NCI-H748 (cell line): ENCODE data around the gene CCRL2.
"Not testable (repeated sequence)": the region's sequence is repeated elsewhere in the genome, so short reads cannot be mapped to it uniquely, and the experiment has no call there.

Experiments
- DNase-seq: peaks from one replicate; lab custom pipeline; 2025; ENCODE audit not compliant: unreplicated experiment; lab: John Stamatoyannopoulos, UW

Gene CCRL2

DNA sequence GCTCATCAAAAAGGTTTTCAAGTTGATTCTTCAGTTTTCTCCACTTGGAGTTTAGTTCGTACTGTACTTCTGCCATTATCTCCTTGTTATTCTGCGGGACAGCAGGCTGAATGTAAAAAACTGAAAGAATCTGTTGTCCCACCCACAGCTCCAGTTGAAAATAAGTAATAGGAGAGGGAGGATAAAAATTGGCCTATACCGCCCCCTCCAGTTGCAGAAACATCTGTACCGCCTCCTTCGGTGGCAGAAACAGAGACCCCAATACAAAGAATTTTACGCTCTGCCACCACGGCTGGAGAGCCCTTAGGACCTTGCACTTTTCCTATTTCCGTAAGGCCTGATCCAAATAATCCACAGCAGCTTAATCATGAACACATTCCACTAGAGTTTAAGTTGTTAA, 20.3 kb downstream of the CCRL2 start:
- DNase-seq = not testable (repeated sequence)

DNA sequence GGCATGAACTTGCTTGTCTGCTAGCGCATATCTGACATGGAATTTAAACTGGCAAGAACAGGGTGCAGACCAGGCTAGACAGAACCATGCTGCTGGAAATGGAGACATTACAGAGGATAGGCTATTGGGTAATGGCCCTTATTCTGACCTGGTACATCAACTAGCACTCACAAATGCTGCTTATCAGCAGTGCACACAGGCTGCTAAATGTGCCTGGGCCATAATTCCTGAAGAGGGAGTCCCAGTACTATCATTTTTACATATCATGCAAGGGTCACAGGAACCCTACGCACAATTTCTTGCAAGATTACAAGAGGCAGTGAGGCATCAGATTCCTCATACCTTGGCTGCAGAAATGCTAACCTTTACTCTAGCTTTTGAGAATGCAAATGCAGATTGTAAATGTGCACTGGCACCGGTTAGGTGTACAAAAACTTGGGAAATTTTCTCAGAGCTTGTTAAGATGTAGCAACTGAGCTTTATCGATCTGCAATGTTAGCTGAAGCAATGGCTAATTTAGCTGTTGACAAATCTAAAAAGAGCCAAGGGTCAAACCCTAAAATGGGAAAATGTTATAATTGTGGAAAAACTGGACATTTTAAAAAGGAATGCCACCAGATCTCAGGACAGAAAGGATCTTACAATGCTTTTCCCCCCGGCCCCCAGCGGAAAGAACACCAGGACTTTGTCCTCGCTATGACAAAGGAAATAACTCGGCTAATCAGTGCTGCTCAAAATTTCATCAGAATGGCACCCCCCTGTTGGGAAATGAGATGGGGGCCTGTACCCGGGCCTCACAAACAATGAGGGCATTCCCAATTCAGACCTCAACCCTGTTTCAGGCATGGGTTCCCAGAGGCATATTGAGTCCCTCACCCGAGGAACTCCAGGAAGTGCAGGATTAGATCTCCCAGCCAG, 21.1 kb downstream of the CCRL2 start:
- no peak for DNase-seq

DNA sequence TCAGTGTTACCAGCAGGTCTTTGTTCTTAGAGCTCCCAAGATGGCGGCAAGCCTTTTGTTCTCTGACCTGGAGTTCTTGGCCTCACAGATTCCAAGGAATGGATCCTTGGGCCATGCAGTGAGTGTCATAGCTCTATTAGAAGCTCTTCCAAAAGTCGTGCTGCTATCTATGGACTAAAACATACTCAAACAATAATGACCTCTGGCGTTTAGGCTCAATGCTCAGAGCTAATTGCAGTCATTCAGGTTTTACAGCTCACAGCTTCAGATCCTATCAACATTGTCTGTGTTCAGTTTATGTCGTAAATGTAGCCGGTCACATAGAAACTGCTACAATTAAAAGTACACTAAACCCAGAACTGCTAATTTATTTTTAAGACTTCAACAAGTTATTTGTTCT, 22.2 kb downstream of the CCRL2 start:
- peak; percentile 54 for DNase-seq

DNA sequence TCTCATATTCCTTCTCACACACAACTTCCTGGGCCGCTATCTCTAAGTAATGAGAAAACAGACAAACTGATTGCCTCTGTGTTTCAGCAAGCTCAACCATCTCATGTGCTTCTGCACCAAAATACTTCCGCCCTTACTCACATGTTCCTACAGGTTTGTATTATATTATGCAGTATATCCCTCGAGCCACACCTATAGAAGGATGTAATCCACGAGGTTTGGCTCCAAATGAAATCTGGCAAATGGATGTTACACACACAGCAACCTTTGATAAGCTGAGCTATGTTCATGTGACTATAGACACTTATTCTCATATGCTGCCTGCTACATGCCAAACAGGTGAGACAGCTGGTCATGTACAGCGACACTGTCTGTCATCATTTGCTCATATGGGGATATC, 22.6 kb downstream of the CCRL2 start:
- peak; percentile 16 for DNase-seq

DNA sequence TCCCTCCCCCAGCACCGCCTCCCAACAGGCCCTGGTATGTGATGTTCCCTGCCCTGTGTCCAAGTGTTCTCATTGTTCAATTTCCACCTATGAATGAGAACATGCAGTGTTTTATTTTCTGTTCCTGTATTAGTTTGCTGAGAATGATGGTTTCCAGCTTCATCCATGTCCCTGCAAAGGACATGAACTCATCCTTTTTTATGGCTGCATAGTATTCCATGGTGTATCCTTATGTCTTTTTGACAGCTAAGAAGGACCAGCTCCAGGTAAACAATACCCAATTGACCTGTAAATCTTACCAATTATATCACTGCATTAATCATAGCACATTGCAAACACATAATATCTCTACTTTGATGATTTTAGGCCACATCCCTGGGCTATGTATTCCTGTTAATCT, 23.8 kb downstream of the CCRL2 start:
- DNase-seq = not testable (repeated sequence)

DNA sequence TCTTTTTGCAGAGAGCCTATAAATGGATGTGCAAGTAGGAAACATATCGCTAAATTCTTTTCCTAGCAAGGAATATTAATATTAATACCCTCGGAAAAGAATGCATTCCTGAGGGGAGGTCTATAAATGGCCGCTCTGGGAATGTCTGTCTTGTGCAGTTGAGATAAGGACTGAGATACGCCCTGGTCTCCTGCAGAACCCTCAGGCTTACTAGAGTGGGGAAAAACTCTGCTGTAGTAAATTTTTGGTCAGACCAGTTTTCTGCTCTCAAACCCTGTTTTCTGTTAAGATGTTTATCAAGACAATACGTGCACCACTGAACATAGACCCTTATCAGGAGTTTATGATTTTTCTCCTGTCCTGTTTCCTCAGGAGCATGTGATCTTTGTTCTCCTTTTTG, 24.8 kb downstream of the CCRL2 start:
- DNase-seq = not testable (repeated sequence)

DNA sequence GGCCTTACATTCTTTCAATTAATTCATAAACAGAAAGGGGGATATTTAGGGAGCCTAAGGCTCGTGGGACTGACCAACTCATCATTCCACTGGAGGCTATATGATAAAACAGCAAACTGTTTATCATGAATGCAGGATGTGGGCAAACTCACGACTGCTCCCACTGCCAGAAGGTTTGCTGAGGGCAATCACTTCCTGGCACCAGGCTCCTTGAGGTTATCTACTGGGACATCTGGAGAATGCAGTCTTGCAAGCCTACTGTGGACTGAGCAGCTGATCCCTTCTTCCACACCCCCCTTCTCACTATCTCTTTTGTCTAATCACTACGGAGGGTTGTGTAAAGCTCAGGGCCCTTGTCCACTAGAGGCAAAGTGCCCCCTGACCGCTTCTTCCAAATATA, 26.1 kb downstream of the CCRL2 start:
- not testable (repeated sequence) for DNase-seq

DNA sequence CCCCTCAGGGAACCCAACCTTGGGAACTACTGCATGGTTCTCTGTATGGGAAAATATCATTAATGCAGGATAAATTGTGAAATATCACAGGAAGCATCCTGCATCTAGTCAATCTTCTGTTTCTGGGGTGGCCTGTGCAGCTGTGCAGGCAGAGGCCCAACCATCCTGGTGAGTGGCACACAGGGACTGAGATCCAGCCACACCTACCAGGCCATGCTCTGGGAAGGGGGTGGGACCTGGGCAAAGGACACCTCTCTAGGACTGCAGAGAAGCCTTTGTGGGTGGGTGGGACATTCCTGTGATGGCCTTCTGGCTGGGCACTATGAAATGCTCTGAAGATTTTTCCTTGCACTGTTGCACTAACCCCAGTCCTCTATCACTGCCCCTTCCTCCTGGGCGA, 26.8 kb downstream of the CCRL2 start:
- DNase-seq = no peak

DNA sequence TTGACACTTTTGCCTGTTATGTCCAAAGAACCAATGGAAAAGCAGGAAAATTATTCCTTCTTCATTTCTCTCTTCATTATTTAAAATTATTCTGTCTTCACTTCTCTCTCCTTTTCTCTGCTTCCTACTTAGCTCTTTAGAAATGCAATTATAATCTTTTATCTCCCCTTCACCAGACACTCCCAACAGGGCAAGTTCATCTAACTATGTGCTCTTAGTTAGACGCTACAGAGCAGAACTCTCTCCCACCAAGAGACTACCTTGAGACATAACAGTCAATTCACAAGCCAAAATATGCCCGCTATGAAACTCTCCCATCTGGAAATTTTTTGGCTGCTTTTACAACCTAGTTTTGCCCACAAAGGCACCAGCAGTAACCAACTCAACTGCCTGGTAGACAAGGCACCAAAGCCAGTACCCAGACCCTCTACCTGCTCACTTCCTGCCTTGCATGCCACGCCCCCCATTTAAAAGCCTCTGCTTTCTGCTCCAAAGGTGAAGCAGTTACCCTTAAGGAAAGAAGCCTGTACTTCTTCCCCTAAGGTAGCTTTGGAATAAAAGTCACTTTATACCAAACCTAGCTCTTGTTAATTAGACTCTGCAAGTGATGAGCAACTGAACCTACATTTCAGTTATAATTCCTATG, 28.1 kb downstream of the CCRL2 start:
- no peak for DNase-seq

DNA sequence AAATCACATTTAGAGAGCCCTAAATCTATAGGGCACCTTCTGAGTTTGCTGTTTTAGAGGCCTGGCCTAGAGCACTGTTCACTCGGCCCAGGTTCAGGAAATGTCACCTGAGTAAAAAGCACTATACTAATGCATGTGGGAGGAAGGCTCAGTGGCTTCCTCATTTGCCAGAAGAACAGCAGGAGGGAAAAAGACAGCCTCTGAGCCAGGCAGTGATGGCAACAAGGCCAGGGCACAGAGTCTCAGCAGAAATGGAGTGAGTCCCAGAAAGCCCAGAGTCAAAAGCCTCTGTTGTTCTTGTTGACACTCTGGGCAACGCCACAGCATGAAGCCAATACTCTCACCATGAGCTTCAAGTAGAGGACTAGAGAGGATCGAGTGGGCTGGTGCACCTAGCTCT, 31.8 kb downstream of the CCRL2 start:
- DNase-seq = no peak

DNA sequence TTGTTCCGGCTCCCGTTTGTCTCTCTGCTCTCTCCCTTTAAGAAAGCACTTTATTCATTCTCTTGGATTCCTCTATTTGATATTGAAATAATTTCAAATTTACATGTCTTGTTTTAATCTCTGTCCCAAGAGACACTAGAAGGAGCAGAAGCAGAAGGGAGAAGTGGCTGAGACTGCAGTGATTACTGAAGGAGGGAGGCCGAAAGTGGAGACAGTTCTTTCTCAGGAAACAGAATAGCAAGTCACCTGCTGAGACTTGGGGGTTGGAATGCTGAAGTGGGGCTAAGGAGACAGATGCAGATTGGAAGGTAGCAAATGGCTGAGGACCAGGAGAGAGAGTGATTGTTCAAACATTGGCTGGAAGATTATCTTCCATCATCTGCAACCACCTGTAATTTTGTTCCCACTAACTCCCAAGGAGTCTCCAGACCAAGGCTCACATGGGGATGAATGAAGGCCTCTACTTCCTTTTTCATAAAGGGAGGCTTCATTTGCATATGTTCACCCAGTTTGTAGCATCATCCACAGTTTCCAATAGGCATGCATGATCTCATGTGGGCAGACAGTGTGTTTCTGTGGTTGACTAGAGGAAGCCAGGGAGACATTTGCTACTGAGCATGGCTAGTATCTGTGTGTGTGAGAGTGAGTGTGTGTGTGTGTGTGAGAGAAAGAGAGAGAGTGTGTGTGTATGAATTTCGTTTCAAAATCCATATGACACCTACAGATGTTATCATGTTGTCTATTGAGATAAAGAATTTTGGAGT, 33.7 kb downstream of the CCRL2 start:
- DNase-seq = no peak

DNA sequence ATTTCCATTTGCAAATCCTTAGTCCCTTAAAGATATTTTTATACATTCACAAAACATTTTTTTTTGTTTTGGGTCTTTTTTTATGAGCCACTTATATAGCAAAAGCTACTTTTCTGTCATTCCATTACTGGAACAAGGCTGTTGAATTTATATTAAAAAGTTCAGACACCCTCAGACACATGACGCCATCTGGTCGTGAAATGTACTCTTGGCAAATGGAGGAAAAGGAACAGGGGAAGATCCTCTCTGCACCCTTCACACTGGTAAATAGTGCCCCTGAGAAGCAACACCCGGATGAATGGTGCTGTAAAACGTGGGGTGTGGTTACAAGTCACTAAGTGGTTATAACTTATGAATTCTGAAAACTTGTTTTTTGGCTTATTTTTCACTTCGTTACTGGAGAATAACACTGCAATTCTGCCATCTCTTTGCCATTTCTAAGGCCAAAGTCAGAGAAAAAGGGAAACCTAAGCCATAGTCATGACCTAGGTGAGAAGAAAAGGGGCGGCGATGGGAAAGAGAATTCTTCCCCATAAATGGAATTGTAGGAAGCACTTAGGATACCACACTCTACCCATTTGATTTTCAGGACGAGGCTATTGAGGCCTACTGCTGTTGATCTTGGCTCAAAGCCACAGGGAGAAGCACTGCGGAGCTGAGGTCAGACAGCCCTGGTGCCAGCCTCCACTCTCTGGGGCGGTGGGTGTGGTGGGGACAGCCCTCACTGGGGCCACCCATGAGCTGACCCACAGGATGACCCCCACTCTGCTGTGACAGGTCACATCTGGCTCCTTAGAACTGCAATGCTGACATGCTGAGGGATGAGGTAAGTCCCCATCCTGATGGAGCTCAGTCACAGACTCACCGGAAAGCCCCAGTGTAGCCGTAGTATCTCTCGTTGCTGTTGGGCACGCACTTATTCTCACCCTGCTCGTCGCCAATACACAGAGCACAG, 35.8 kb downstream of the CCRL2 start:
- peak; percentile 57 for DNase-seq

DNA sequence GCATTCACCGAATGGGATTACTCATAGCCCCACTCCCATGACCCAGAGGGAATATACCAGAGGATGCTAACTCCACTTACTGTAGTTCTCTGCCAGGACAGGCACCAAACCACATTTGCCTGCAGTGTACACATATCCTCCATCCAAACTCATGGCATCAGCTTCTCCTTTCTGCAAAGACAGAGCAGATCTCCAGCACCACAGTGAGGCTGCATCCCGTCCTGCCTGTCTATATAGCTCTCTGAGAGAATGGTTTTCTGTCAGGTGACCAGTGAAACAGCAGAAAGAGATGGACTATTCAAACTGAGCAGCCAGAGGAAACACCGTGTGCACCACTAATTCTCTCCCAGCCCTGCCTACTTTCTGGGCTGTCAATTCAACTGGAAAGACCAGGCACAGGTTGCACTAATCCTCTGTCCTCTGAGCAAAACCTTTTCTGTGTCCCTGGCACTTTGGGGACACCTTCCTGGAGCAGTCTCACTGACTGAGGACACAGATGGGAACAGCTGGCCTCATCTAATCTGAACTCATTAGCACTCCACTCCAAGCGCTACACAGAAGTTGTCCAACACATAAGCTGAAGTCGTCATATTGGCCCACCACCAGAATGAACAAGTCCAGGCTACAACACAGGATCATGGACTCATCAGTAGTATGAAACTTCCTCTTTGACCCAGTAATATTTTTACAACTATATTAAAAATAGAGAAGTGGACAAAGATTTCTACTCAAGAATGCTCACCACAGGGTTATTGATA, 40.3 kb downstream of the CCRL2 start:
- DNase-seq = no peak

DNA sequence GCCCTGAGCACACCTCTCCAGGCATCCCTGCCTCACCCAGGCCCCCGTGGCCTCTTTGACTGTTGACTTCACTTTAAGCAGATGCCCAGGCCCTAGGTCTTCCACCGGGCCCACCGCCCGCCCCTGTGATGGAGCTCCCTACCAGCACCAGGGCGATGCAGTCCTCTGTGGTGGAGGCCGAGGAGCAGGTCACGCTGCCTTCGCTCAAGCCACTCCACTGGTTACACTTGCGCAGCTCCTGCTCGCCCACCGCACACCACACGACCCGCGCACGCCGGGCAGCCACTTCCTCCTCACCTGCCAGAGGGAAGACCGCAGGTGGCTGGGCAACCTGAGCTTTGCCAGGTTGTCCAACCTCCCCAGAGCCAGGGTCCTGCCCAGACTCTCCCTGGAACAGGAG, 41.7 kb downstream of the CCRL2 start:
- DNase-seq = no peak

DNA sequence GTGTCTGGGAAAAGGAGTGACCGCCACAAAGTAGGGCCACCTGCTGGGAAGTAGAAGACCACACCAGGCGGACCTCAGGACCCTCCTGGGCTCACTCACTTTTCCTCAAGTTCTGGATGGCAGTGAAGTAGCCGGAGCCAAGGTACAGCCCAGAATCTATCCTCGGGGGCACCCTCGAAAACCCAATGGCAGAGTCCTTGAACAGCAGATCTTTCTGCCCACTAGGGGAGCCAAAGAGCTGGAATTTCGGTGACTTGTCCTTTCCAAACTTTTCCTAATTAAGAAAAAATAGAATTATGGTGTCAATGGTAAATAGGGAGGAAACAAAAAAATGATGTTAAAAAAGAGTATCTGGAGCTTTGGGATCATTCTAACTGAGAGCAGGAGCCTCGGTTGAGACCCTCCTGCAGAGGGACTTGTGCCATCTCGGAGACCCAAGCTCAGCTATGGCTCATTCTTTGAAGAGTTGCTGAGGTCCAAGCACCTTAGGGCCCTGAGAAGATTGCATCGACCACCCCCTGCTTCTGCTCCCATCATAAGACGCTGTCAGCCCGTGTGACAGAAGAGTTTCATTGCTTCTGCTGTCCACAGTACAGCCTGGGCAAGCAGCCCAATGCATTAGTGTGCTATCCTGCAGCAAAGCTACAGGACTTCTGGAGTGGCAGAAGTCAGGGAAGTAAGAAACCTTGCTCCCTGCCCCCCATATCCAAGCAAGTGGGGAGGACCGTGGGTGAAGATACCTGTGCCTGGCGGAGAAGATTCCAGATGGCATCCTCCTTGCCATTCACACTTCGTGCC, 42.9 kb downstream of the CCRL2 start:
- DNase-seq = no peak

DNA sequence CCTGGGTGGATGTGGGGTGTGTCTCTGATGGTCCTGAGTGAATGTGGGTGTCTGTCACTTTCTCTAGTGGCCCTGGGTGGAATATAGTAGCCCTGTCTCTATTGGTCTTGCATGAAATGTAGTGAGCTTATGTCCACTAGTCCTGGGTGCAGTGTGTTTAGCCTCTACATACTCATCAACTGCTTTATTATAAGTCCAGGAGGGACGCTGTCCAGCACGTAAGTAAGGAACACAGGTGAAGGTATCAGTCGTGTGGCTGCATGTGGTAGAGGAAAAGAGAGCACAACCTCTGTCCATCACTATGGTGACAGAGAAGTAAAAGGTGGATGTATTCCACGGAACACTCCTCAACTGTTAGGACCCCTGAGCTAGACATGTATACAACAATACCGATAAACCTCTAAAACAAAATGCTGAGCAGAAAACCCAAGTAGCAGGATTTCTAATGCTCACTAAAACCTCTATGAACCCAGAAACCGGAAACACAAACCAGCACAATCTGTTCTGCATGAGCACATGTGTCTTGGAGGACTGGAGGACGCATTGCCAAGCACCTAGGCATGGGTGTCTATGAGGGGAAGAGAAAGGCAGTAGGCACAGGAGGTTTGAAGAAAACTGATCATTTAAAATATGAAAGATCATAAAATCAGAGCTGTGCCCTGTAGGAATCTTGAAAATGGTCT, 46.6 kb downstream of the CCRL2 start:
- no peak for DNase-seq

DNA sequence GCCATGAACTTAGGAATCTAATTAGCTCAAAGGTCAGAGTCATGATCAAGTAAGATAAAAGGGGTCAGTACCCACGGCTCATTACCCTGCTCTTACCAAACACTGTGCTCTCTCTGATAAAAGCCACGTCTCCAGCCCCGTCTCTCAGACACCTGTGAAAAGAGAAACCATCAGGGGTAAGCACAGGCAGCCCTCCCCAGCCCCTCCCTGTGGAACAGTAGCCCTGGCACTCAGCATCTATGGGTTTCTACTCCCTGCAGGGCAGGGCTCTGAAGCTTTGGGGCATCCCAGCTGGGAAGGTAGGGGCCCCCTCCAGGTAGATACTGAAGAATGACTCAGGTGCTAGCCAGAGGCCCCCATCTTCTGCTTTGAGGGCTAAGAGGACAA, 47.1 kb downstream of the CCRL2 start:
- no peak for DNase-seq

DNA sequence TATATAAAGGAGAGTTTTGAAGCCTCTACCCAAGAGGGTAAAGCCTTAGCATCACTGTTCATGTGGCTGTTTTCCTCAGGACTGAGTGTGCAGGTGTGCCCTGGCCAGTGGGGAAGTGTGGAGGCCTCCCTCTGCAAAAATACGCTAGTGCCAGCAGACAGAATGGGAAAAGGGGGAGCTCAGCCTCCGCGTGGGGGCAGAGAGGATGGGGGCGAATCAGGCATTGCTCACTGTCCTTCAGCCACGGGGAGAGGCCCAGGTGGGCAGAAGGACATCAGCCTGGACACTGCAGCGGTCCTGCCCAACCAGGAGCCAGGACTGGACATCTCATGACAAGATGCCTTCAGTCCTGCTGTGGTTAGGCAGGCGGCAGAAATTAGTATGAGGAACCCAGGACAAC, 47.5 kb downstream of the CCRL2 start:
- DNase-seq = no peak
